Measurements from ENCODE around the gene HJURP. TPM values are rescaled to one million over a fixed set of nuclear protein-coding genes. Genes with fewer than 3 reads are reported as not detected.
A peak's percentile ranks its signal among the peaks of the same experiment; 100 is the strongest.

The HJURP gene
- total RNA-seq, 3 donors from 2014 or later (not counting 1 experiment from before 2014, with no cell fraction given): 0.87 to 3.2 (median 1.5) TPM

DNA sequence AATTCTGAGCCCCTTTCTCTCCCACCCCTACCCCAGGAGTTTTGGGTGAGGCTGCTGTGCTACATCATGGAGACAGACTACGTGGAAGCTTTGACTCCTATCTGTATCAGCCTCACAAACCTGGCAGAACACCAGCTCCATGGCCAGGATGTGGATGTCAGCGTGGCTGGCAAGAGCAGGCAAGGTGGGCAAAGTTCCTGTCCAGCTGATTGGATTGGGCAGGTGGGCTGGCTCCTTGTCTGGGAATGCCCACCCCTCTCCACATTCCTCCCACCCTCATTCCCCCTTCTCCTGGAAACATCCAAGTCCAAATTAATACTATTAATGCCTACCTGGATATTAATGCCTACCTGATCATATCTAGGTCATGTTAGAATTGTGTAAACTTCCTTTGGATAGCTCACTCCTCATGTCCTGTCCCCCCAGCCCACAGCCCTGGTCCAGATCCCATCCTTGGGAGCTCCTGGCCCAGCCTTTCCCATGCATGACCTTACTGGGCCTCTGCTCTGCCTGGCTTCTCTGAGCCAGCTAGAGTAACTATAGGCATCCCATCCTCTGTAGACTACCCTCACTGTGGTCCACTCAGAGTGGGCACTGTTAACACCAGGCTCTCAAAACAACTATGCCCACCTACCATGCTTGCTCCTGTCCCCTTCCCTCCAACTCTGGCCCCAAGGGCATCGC lies 52.1 kb downstream of the HJURP start:
- H3K27me3 ChIP-seq (ENCODE audit: control insufficient read depth, insufficient read depth, low read length): no peaks in the 10 kb centered on the region
- no peak overlapping the region for H3K4me3 ChIP-seq (ENCODE audit: low read length)
- intact Hi-C loops (cut with micrococcal nuclease): no loop called here
- no peaks in the 10 kb centered on the region for H3K4me1 ChIP-seq (ENCODE audit: control insufficient read depth, insufficient read depth, low read length)
- Mint-ChIP-seq H3K27me3 (ENCODE audit: low read depth in 2 of 2) (peaks cover 16 to 33% of the 10 kb centered on the region in 2 donors), H3K9me3 (no peaks in the 10 kb centered on the region), H3K4me3 (no peak overlapping the region), H3K36me3 (no peaks in the 10 kb centered on the region), H3K4me1 (no peaks in the 10 kb centered on the region), H3K27ac (no peak overlapping the region)
- no peaks in the 10 kb centered on the region for H3K36me3 ChIP-seq (ENCODE audit: control insufficient read depth, insufficient read depth, low read length)
- WGBS (ENCODE audit: insufficient coverage): 62% methylated on average over 2 of the region's 3 CpGs
- TF ChIP-seq, protein P1, sequence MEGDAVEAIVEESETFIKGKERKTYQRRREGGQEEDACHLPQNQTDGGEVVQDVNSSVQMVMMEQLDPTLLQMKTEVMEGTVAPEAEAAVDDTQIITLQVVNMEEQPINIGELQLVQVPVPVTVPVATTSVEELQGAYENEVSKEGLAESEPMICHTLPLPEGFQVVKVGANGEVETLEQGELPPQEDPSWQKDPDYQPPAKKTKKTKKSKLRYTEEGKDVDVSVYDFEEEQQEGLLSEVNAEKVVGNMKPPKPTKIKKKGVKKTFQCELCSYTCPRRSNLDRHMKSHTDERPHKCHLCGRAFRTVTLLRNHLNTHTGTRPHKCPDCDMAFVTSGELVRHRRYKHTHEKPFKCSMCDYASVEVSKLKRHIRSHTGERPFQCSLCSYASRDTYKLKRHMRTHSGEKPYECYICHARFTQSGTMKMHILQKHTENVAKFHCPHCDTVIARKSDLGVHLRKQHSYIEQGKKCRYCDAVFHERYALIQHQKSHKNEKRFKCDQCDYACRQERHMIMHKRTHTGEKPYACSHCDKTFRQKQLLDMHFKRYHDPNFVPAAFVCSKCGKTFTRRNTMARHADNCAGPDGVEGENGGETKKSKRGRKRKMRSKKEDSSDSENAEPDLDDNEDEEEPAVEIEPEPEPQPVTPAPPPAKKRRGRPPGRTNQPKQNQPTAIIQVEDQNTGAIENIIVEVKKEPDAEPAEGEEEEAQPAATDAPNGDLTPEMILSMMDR (IDR thresholded peaks at IDR 0.05): no peak
- no peak for DNase-seq
- no peak for ATAC-seq
- no peaks in the 10 kb centered on the region for H3K9me3 ChIP-seq (ENCODE audit: control insufficient read depth, insufficient read depth, low read length)
- H3K27ac ChIP-seq (ENCODE audit: low read length): no peak overlapping the region

DNA sequence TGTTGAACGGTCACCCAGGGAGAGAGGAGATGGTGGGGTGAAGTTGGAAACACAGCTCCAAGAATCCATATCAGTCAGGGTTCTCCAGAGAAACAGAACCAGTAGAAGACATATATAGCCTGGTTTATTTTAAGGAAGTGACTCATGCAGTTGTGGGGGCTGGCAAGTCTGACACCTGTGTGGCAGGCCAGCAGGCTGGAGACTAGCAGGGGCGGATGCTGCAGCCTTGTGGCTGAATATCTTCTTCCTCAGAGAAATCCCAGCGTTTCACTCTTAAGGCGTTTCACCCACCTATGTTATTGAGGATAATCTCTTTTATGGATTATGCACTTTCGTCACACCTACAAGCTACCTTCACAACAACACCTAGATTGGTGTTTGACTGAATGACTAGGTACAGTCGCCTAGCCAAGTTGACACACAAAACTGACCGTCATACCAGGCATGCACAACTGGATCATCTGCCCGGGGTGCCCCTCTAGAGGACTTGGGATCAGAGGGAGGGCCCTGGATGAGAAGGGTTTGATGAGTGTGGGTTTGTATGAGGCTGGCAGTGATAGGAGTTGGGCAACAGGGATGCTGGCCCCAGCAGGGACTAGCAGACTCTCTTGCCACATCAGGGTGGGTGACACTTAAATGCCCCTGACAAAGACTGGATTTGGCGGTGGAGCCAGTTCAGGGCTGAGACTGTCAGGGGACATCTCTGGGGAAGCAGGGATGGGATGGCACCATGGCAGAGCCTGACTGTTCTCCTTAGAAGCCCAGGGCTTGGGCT lies 52.8 kb downstream of the HJURP start:
- Histone ChIP-seq H3K27ac (ENCODE audit: low read length) (no peak overlapping the region), H3K9me3 (ENCODE audit: control insufficient read depth, insufficient read depth, low read length) (no peaks in the 10 kb centered on the region), H3K27me3 (ENCODE audit: control insufficient read depth, insufficient read depth, low read length) (no peaks in the 10 kb centered on the region), H3K36me3 (ENCODE audit: control insufficient read depth, insufficient read depth, low read length) (no peaks in the 10 kb centered on the region), H3K4me3 (ENCODE audit: low read length) (no peak overlapping the region), H3K4me1 (ENCODE audit: control insufficient read depth, insufficient read depth, low read length) (no peaks in the 10 kb centered on the region)
- H3K4me3 Mint-ChIP-seq: no peak overlapping the region
- H3K9me3 Mint-ChIP-seq: no peaks in the 10 kb centered on the region
- ATAC-seq (peak in 1 of 3 donors; percentile 49), DNase-seq (no peak)
- WGBS (ENCODE audit: insufficient coverage): 78% methylated on average over 6 of the region's 9 CpGs
- intact Hi-C loops (cut with micrococcal nuclease): no loop called here
- no peaks in the 10 kb centered on the region for H3K36me3 Mint-ChIP-seq
- H3K27me3 Mint-ChIP-seq (ENCODE audit: low read depth in 2 of 2): peaks cover 16 to 33% of the 10 kb centered on the region in 2 donors
- H3K27ac Mint-ChIP-seq: no peak overlapping the region
- TF ChIP-seq, protein P1 (IDR thresholded peaks at IDR 0.05): no peak
- no peaks in the 10 kb centered on the region for H3K4me1 Mint-ChIP-seq

DNA sequence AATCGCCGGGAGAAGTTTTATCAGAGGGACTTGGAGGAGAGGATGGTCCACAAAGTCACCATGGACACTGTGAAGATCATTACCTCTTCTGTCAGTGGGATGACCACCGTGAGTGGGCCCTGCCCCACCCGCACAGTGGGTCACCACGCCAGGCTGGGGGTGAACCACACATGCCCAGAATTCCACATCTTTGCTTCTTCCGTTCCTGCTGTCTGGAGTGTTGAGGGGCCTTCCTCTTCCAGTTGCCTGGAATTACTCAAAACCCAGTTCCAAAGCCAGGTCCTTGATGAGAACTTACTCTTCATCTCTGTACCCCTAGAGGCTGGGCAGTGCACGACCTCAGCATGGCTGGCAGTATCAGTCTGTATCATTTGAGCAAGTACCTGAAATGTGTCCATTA lies 54.1 kb downstream of the HJURP start:
- no peak for DNase-seq
- H3K36me3 ChIP-seq (ENCODE audit: control insufficient read depth, insufficient read depth, low read length): no peaks in the 10 kb centered on the region
- Mint-ChIP-seq H3K4me1 (no peaks in the 10 kb centered on the region), H3K4me3 (no peak overlapping the region), H3K9me3 (no peaks in the 10 kb centered on the region), H3K27ac (no peak overlapping the region), H3K36me3 (no peaks in the 10 kb centered on the region), H3K27me3 (ENCODE audit: low read depth in 2 of 2) (peaks cover 15 to 21% of the 10 kb centered on the region in 2 donors)
- TF ChIP-seq, protein P1 (IDR thresholded peaks at IDR 0.05): no peak
- H3K4me1 ChIP-seq (ENCODE audit: control insufficient read depth, insufficient read depth, low read length): no peaks in the 10 kb centered on the region
- no peaks in the 10 kb centered on the region for H3K9me3 ChIP-seq (ENCODE audit: control insufficient read depth, insufficient read depth, low read length)
- no peak overlapping the region for H3K4me3 ChIP-seq (ENCODE audit: low read length)
- 90% methylated on average over 7 of the region's 7 CpGs for WGBS (ENCODE audit: insufficient coverage)
- no peaks in the 10 kb centered on the region for H3K27me3 ChIP-seq (ENCODE audit: control insufficient read depth, insufficient read depth, low read length)
- no peak overlapping the region for H3K27ac ChIP-seq (ENCODE audit: low read length)
- intact Hi-C loops (cut with micrococcal nuclease): no loop called here
- ATAC-seq: no peak

All from natural killer cell (primary cell).